OCI-M2 (cell line): ENCODE data around the gene KIRREL3.

Source experiments
- DNase-seq: peaks from one replicate; lab custom pipeline; 2025; ENCODE audit not compliant: unreplicated experiment; lab: John Stamatoyannopoulos, UW

KIRREL3 gene

DNA sequence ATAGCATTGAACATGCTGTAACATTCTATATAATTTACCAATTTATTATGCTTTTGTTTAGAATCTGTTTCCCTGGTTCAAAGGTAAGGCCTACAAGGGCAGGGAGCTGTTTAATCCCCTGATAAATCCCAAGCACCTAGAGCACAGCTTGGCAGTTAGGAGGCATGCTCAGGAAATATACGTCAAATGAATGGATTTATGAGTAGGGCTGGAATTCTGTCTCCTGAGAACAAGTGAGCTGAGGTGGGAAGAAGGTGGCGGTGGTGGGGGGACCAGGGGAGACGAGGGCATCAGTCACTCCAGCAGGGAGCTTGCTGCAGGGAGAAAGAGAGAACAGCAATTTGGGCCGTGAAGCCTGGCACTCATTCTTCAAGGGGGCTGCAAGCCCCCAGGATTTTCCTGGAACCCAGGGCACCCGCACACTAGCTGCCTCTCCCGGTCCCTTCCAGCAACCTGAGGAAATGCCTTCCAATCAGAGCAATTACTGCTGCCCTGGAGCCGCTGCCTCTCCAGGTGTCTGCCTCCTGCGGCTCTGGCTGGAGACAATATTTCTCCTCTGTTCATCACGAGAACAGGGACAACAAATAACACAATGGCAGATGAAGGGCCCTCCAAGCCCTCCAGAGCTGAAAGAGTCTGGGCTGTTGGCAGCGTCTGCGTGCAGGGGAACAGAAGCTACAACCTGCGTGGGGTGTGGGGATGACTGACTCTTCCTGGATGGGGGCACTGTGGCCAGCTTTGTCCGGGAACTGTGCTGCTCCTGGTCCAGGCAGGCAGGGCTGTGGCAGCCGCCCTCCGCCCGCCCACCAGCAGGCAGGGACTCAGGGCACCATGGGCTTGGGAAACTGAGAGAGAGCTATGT lies 411.7 kb downstream of the KIRREL3 start:
- DNase-seq: no peak

DNA sequence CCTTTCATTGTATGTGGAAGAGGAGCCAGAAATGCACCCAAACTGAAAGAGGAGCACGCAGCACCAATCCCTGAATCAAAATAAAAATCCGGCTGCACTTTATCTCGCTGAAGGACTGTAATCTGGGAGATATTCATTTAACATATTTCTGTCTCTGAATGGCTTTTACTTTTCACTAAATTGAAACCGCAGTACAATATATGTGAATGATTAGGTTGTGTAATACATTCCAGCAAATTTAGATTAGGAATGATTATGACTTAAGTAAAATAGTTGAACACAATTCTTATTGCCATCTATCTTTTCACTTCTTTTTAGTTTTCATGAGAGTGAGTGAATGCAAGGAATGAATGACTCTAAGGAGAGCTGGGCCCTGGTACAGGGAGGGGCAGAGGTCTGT lies 413.0 kb downstream of the KIRREL3 start:
- no peak for DNase-seq

DNA sequence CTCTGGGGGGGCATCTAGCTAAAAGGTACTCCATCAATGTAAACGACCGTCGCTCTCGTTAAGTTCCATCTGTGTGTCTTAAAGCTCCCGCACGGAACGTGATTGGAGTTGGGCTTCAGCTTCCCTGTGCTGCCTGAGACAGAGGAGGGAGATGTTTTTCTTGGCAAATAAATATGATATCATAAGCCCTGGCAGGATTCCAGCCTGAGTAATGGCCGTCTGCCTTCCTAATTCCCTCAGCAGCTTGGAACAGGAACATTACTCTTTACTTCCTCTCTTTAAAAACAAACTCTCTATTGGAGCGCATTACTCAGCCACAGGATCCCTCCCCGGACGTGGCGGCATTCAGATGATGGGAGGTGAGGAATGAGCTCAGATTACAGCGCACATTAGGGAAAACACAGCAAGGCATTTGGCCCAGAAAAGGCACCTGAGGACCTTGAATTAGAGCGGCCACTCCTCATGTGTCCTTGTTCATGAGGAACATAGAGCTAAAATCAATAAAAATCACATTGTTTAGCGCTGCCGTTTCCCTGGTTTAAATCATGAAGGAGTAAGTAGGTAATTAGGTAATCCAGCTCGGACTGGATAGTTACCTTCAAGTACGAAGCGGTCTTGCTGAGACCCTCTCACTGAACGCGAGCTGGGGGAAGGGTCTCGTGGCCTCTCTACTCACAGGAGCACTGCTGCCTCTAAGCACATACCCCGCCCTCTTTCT lies 414.6 kb downstream of the KIRREL3 start:
- no peak for DNase-seq

DNA sequence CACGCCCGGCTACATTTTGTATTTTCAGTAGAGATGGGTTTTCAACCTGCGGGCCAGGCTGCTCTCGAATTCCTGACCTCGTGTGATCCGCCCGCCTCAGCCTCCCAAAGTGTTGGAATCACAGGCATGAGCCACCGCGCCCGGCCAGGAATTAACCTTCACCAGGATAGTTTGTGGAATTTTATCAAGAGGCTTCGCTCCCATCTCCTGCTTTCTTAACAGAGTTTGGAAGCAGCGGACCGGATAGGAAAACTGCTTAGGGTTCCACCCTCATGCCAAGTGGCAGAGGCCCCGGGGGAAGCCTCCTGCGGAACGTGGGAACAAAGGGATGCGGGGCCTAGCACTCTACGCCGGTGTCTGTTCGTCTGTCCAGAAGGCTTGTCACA lies 415.2 kb downstream of the KIRREL3 start:
- DNase-seq: no peak

DNA sequence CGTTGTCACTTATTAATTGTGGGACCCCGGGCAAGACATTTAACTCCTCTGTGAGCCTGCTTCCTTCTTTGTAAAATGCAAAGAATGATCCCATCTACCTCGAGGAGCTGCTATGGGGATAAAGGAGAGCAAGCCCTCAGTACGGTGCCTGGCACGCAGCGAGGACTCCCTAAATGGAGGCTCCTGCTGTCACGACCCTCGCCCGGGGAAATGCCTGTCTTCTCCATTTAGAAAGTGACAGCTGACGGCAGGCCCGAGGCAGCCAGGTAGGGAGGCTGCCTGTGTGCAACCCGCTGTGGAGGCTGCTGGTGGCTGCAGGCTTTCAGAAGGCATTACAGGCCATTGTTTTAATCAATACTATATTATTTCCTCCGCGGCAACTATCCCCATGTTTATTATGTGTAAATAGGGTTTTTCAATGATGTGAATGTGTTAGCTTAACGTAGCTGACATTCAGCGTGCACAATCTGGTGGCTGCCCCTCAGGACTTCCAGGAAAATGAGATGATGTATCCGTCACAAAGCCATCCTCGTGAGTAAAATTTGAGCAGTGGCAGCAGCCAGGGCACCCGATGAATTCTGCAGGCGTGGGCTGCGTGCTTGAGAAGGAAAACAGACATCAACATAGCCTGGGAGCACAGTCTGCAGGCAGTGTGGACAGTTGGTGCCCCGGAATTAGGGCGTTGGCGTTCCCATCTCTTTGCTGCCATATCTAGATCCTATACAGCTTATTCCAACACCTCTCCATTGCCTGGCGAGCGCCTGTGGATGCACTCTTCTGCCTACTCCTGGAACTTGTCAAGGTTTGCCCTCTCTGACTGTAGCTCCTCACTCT lies 416.8 kb downstream of the KIRREL3 start:
- DNase-seq: no peak

DNA sequence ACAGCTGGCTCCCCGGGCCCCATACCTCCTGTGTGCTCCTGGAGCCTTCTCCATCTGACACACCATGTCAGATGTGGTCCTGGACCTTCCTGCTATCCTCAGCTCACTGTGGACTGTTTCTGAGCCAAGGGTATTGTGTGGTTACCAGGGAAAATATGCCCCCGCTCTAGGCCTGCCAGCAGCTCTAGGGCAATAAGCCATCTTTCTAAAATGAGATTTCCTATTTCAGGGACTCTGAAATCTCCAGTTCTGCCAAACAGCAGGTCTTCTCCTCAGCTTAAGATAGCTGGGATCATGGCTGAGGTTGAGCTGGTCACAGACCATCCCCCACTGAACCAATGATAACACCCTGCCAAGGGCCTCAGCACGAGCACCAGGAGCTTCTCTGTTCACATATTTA lies 417.5 kb downstream of the KIRREL3 start:
- no peak for DNase-seq

DNA sequence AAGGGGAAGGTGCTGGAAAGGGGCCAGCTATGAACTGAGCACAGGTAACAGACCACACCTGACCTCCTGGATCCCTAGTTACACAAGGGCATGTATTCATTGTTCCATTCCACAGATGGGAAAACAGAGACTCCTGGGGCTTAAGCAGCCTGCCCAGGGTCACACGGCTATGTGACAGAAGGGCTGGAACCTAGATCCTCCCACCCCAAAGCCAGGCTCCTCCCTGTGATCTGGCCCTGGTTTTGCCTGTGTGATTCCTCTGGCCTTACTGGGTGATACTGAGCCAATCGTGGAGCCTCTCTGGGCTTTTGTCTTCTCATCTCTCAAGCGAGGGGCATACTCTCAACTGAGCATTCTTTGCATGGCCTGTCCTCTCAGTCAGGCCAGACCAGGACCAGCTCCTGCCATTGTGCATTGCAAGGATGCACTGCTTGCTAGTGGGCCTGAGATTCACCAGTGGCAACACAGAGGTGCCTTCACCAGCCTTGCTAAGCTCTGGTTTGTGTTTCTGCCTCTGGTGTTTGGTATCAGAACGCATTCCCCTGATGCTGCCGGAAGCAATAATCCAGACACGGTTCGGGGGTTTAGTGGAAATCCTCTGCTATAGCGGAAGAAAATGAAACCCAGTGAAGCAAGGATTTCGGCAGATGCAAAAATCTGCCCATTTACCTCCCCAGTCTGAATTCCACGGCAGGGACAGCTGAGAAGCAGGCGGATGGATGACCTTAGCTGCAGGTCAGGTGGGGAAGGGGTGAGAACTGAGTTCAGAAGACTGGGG lies 418.5 kb downstream of the KIRREL3 start:
- no peak for DNase-seq

DNA sequence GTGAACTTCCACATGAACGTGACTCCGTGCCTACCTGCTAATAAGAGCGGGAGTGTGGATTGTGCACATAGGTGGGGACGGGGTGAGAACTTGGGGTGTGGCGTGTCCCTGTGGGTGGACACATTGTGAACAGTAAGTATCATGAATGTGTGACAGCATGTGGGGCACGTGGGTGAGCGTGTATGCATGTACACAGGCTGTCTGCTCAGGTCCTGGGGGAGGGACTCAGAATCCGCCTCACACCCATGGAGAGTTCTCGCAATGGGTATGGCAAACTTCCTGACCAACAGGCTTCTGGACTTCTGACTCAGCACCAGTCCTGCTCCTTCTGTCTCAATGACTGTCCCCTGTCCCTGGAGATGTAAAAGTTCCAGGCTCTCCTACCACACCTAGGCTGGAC lies 422.1 kb downstream of the KIRREL3 start:
- DNase-seq: no peak

DNA sequence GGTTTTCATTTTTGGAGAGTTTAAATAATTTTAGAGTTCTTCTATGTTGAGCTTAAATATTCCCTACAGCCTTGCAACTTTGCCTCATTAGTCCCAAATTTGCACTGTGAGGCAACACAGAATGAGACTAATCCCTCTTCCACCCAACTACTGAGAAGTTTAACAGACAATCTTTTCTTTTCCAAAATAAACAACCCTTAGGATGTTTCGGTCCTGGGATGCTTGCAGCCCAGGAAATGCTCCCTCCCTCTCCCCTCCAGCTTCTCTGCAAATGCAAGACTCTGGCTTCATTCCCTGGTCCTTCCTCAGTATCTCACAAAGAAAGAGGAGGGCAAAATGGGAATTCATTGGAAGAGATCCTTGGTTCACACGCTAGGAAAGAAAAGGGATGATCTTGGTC lies 422.5 kb downstream of the KIRREL3 start:
- DNase-seq: no peak

DNA sequence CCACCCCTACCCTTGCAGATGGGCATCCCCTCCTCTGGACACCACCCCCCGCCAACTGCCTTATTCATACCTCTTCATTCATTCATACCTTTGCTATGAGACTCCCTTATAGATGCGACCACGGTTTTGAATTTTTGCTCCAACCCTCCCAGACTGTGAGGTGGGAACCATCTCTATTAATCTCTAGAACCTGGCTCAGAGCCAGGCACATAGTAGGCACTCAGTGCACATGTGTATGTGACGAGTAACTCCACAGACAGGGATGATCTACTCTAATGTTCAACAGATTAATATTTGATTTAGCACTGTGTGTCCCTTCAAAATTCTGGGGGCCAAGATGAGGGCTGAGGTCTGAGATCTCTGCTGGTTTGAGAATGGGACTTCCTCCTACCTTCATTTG lies 424.7 kb downstream of the KIRREL3 start:
- no peak for DNase-seq

DNA sequence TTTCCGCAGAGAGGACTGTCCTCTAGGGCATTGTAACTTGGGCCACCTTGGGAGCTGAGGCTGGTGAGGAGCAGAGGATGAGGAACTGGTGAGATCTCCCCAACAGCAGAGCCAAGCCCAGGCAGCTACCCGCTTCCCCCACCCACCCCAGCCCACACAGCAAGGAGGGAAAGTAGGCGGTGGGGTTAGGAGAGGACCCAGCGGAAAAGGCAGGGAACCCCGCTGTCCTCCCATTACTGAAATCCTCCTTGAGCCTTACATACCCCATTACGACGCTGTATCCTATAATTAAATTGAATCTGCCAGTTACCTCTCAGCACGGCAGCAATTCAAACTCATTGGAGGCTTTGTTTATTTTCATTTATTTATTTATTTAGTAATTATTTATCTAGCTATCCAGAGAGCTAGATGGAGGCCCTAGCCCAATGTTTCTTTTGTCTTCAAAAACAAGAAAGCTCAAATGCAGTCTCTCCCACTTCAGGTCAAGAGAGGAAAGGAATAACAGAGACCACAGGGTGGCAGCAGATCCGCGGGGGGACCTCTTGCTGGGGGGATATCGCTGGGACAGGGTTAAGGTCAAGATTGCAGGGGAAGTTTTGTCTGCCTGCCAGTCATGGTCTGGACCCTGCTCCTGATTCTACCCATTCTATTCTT lies 427.1 kb downstream of the KIRREL3 start:
- DNase-seq: no peak

DNA sequence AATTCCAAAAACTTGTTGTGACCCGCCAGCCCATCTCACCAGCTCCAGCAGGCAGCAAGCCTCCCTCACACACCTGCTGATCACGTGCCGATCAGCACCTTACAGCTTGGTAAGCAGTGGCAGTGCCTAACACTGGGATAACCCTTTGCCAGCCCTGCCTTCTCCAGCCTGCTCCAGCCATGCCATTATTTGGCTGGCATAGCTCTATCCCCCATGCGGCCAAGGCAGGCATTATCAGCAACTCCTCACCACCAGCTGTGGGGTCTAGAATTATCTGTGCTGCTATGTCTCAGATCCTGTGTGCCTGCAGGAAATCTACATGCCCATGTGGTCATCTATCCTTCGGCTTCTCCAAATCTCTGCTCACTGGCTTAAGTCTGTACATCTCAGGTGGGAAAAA lies 430.1 kb downstream of the KIRREL3 start:
- DNase-seq: no peak

DNA sequence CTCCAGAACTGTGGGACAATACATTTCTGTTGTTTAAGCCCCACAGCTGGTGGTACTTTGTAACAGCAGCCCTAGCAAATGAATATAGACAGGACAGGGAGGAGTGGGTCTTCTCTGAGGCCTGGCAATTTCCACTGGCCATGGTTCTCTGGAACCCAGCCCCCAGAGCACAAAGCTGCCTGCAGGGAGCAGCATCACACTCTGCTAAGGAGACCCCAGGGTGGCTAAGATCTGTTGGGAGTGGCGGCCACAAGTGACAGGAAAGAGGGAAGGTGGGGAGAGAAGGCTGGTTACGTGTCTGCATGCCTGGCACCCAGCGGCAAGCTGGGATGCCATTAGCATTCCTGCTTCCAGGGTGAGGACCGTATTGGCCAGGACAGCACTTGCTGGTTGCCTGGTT lies 433.2 kb downstream of the KIRREL3 start:
- DNase-seq: no peak

DNA sequence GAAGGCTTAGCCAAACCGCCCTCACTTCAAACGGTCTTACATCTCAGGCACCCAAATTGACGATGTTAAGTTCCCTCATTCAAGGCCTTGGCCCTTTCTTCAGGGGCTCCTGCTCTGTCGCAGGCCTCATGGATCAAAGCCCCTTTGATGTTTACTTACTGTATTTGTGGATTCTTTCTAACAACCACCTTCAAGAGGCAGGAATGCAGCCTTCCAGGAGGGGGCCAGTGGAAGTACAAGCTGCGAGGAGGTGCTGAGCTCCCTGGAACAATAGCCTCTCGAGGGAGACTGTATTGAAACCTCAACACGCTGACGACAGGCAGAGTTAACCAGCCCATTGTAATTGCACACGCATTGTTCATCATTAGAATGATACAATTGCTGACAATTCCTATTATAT lies 436.0 kb downstream of the KIRREL3 start:
- DNase-seq: no peak

DNA sequence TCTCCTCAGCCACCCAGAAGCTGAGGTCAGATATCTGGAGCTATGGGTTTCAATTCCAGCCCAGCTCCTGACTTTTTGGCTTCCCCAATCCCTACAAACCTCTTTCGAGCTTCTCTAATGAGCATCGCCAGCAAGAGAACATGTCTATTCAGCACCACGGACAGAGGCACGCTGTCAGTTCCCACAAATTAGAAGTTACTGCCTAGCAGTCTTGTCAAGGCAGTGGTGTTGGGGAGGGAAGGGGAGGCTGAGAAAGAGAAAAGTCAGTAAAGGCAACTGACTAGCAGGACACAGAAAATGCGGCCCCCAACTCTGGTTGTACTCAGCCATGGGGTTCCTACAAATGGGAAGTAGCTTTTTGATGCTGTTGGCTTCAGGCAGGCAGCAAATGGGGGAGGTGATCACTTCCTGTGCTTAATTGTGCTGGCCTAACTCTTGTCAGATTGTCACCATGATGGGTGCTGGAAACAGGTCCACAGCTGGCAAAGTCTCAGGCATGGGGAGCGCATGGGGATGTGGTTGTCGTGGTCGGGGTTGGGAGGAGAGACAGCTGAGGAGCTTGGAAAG lies 439.2 kb downstream of the KIRREL3 start:
- no peak for DNase-seq

DNA sequence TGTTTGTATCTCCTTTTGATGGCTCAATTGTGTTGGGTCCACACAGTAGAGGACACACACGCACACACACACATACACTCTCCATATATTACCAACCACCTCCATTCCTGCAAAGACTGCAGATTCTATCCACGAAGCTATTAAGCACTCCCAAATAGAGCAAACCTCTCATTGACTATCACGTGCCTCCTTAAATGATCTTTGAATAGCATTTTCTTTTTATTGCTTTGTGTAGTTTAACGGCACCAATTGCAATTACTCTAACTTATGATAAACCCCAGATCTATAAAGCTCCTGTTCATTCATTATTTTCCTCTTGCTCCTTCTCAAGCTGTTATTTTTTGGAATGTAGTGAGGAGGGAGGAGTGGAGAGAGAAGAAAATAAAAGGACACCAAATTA lies 440.3 kb downstream of the KIRREL3 start:
- DNase-seq: no peak

DNA sequence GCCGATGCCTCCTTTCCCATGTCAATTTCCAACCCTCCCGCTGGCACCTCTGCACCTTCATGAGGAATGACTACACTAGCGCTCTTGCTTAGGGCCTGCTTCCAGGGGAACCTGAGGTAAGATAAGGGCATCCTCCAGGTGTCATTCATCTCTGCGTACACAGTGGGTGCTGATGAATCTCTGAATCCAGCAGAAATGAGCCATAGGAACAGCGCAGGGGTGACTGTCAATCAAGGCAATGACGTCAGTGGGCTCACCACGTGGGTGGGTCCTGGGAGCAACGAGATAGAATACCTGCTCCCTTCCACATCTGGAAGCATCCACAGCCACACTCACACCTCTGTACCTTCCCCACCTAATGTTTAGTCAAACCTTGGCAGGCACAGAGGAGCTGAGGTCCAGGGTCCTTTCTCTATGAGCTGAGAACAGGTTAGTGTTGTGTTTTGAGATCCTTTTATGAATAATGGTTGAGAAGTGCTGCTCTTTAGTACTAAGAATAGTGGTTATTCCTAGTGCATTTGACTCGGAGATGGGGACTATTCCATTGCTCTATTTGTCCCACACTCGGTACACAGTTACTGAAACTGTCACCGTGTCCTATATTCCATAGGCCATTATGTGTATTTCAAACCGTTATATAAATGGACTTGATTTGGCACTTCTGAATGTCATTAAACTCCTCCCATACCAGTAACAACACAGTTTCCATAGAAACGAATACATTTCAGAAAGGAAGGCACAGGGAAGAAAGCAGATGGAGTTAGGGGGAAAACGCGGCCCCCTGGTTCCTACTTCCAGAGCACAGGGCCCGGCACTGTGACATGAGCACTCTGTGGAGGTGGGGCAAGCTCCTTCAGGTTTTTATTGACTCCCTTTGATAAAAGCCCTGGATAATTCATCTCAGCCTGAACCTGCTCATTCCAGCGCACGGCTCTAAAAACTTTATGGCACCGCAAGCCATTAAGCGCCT lies 451.7 kb downstream of the KIRREL3 start:
- DNase-seq: no peak

DNA sequence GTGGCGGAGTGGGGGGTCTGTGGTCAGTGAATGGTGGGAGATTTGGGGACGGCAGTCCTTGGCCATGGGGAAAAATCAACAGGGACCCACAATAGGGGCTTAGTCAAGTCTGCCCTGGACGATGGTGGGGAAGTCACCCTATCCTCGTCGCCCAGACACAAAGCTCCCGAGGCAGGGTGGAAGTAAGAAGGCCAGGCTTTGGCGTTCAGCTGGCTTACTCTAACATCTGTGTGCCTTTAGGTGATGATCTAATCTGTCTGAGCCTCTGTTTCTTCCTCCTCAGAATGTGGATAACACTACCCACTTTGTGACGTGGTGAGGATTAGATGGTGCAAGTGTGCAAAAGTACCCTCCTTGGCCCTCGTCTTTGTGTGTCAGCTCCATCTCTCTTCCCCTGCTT lies 452.9 kb downstream of the KIRREL3 start:
- DNase-seq: no peak

DNA sequence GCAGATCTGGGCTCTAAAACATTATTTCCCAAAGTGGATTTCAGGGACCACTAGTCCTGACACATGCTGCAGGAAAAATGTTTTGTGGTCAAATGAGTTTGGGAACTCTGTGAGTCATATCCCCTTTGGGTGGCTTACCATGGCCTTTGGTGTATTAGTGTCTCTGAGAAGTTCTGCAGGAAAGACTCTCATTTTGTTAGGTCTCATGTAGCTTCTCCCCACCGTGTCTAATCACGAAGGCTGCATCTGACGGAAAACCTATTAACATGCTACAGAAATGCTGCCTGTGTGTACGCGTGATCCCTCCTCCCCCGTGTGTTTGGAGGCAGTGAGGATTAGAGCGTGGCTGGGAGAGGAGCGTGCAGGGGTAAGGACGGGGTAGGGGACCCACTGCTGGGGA lies 453.4 kb downstream of the KIRREL3 start:
- no peak for DNase-seq
